ENCODE data around the gene FEM1C. TPM values are rescaled to one million over a fixed set of nuclear protein-coding genes. Genes with fewer than 3 reads are reported as not detected.
A peak's percentile ranks its signal among the peaks of the same experiment; 100 is the strongest.

FEM1C gene
- total RNA-seq, 1 experiment from 2014 or later: 10.2 TPM

DNA sequence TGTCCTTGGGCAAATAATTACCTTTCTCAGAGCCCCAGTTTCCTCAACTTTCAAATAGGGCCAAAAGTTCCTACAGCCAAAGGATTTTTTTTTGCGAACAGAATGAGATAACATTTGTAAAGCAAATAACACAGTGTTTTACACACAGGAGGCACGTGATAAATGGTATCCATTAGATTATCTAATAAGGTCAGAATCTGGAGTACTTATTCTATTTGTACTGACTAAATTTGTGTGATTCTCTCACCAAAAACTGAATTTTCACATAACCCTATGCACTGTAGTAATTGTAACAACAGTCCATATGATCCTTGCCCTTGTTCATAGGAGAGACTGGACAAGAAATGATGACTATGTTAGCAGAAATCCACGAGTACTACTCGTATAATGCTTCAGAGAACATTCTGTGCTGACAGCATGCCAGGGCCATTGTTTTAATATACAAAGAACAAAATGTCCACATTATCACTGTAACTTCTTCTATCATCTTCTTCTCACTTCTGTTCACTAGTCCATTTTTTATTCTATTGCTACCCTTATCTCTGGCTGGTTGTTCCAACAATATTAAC lies 13.9 kb upstream of the FEM1C start:
- no peak for DNase-seq (ENCODE audit: low spot score)

GRCh38 chr5:115557667-115558387 lies 13.3 kb upstream of the FEM1C start:
- DNase-seq (ENCODE audit: low spot score): no peak

GRCh38 chr5:115556276-115556675 lies 11.7 kb upstream of the FEM1C start:
- DNase-seq (ENCODE audit: low spot score): no peak

DNA sequence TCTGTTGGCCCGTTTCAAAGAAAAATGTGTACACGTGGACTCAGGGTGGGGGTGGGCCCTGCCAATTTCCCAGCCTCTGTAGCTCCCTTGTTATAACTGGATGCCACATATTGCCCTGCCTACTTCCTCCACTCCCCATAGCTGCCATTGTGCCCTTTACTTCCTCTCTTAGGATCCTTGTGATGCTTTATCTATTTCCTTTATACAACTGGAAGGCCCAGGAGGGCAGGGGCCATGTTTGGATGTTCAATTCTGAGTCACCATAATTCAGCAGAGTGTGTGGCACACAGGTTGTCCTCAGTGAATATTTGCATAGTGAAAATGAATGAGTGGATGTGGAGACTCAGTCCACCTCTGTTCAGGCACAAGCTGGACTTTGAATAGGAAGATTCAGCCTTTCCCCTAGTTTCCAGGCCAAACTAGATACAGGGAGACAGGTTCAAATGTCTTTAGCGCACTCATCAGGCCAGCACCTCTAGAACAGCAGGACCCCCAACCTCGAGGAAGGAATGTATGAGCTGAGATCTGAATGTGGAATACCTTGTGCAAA lies 10.6 kb upstream of the FEM1C start:
- no peak for DNase-seq (ENCODE audit: low spot score)

DNA sequence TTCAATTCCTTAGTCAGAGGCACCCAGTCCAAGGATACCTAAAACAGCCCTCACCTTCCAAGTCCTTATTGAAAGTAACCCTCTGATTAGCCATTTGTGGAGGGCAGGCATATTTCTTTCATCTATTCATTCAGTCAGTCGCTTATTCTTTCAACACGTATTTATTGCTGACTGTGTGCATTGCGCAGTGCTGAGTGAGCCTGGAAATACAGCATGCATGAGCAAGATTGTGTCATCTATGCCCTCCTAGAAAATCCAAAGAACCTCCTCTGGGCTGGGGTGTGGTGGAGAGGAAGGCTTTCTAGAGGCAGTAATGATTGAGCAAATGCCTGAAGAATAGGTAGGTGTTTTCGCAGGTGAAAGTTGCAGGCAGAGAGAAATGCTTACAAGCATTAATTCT lies 8.5 kb upstream of the FEM1C start:
- DNase-seq (ENCODE audit: low spot score): no peak

DNA sequence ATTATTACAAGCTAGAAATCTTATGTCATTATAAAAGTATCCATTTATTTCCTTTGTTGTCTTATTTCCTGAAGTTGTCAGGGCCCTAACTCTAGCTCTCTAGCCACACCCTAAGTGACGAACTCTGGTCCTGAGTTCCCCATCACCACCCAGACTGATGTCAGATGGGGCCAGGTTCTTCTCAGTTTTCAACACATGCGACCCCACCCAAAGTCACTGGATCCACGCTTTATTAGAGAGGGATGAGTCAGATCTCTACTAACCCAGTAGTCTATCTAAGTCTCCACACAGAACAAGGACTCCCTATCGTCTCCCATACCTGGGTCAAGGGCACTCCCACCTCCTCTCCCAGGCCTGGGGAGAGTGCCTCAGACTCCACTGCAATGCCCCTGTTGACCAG lies 6.8 kb upstream of the FEM1C start:
- no peak for DNase-seq (ENCODE audit: low spot score)

GRCh38 chr5:115549154-115549553 lies 4.6 kb upstream of the FEM1C start:
- no peak for DNase-seq (ENCODE audit: low spot score)

- DNase-seq (ENCODE audit: low spot score): no peak
Measured at GRCh38 chr5:115548683-115549082, 4.1 kb upstream of the FEM1C start.

DNA sequence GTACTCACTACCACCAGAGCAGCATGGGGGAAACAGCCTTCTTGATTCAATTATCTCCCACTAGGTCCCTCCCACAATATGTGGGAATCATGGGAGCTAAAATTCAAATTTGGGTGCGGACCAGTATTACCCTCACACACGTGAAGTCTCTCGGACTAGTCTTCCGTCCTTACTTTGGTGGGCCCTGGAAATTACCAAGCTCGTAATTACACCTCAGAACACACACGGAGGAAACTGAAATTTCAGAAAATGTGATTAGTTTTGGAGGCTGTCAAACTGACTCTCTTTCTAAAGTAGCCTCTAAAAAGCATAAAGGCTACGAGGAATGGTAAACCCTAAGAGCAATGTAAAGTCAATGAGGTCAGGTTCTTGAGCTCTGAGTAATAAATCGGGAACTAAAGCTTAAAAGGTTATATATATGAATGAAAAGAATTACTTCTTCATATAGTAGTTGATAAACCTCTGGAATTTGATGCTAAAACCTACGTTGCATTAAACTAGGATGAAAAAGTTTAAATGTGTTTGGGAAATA lies 842 bp upstream of the FEM1C start:
- DNase-seq (ENCODE audit: low spot score): no peak

- no peak for DNase-seq (ENCODE audit: low spot score)
Measured at GRCh38 chr5:115544043-115544435, 536 bp downstream of the FEM1C start.

DNA sequence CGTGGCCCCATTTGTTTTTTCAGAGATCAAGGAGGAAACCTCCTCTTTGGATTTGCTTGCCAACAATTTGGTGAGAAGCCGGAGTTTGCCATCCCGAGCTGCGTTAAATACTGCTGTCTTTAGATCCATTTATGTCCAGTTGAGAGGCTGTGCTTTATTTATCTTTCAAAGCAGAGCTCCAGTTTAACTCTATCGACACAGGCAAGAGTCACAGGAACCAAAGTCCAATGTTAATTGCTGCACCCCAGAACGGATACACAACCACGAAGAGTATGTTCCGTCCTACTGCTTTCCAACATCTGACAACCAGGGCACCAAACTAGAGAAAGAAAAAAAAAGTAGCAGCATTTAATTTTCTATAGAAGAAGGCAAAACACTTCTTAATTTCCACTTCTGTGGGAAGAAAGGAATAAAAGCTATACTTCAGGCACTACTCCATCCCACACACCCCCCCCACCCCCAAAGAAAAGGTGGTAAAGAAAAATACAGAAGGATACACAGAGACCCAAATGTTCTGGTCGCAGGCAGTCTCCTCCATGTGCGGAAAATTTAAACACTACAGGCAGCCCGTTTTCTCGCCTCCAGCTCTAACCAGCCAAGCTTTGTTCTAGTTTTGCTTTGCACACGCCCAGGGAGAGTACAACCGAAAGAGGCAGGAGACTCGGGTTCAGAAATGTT lies 1.1 kb downstream of the FEM1C start:
- DNase-seq (ENCODE audit: low spot score): peak; percentile 49

DNA sequence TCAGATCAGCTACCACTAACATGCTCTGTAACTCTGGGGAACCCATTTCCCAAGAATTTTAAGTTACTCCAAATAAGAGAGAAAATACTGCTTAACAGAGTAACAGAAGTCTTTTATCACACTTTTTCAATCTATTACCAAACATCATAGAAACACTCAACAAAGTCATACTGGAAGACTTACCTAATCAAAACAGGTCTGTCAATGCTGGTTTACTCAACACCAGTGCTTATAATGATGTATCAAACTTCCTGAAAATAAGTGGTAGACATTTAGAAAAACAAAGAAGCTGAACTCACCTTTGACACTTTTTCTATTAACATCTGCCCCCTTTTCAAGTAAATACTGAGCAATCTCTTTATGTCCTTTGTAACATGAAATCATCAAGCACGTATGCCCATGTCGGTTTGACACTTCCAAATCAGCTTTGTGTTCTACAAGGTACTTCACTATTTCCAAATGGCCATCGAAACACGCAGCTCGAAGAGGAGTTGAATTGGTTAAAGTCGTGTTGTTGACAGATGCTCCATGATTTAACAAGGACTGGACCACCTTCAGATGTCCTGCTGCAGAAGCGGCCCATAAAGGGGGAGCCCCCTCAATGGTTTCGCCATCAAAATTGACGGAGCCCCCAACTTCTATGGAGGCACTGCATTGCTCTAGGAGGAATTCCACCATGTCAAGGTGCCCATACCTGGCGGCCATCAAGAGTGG lies 1.8 kb downstream of the FEM1C start:
- no peak for DNase-seq (ENCODE audit: low spot score)

DNA sequence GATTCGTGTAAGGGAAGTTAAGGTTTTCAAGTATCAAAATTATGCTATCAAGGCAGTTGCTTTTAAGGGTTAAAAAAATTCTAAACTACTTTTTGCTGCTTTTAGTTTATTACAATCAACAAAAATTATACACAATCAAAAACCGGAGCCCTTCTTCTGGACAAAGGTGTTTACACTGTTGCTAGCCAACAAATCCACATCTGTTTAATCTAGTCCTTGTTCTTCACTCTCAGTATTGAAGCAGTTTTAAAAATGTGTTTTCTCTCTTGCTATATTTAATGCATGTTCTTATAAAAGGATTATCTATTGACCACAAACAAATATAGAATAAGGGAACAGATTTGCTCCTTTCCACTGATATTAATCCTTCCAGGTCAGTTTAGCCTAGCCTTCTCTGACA lies 2.5 kb downstream of the FEM1C start:
- DNase-seq (ENCODE audit: low spot score): no peak

- DNase-seq (ENCODE audit: low spot score): no peak
Measured at GRCh38 chr5:115541611-115542010, 3.0 kb downstream of the FEM1C start.

- DNase-seq (ENCODE audit: low spot score): no peak
Measured at GRCh38 chr5:115535479-115536035, 9.0 kb downstream of the FEM1C start.

DNA sequence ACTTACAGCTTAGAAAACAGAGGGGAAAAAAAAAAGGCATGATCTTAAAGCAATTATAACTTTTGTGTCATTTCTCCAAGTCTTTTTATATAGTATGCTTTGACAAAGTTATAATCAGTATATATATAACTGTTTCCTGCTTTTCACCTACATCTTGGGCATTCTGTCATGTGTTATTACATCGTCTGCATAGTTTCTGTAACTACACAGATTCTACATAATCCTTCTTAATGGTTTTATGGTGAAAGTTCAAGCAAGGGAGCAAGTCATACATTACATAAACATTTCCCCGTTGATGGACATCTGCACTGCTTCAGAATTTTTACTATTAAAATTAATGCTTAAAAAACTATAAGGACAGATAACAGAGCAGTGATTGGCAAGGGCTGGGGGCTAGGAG lies 12.1 kb downstream of the FEM1C start:
- DNase-seq (ENCODE audit: low spot score): no peak

DNA sequence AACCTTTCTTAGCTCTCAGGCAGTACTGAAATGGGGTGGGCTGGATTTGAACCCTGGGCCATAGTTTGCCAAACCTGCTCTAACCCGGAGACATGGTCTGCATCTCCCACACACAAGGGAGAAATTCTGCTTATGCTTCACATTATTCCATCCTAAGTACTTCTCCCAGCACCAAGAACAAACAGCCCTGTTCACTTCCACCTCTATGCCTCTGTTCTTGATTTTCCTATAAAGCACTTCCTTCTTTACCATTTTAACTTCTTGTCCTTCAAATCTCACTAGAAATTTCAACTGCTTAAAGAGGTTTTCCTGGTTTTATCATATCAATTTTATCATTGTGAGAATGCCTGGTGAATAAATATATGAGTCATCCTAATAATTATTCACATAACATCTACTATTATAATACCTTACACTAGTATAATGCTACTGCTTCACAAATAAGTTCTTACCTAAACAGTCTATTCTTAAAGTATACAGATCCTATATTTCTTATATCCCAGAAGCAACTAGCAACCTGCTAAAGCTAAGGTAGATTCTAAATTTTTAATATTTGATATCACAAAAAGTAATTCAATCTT lies 12.7 kb downstream of the FEM1C start:
- no peak for DNase-seq (ENCODE audit: low spot score)

- no peak for DNase-seq (ENCODE audit: low spot score)
Measured at GRCh38 chr5:115531380-115531779, 13.2 kb downstream of the FEM1C start.

GRCh38 chr5:115530426-115530825 lies 14.1 kb downstream of the FEM1C start:
- DNase-seq (ENCODE audit: low spot score): no peak

DNA sequence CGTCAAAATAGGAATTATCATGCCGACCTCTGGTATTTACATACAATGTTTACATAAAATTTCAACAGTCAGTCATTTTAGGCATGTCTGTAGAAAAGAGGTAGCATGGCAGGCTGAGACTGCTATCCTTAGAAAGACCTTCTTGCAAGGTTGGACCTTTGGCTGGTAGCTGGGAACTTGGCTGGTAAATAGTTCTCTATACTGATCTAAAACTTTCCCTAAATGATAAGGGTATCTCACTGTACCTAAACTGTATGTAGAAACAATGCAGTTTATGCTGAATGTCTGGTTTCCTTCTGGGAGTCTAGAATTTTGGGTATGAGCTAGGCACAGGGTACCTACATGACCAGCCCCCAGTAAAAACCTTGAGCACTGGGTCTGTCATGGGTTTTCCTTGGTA lies 18.0 kb downstream of the FEM1C start:
- DNase-seq (ENCODE audit: low spot score): no peak

- no peak for DNase-seq (ENCODE audit: low spot score)
Measured at GRCh38 chr5:115524199-115524847, 20.3 kb downstream of the FEM1C start.

Data from H4 (cell line).